Gastrocnemius medialis (tissue), 4 donors: ENCODE results near the gene A3GALT2.

ENCODE experiments used
- POLR2A ChIP-seq, 2 donors: fragments of 450-650 bp; IDR thresholded peaks; one replicate each; pipeline ENCODE4 v1.6.1; 2017; ENCODE audit warnings: antibody characterized with exemption in 2 of 2, mild to moderate bottlenecking in 2 of 2, moderate library complexity in 2 of 2
- TF ChIP-seq, protein P1 (sequence below), 5 experiments: fragments of 450-650 bp in 3 of 5; fragments of 200-600 bp in 2 of 5; sonication (generic) in 2 of 5; IDR thresholded peaks in 4 of 5; conservative IDR thresholded peaks in 1 of 5; 1 replicate in 4 of 5; 2 replicates in 1 of 5; pipeline ENCODE4 v1.5.1; 2016 to 2019; ENCODE audit warnings: antibody characterized with exemption in 5 of 5, mild to moderate bottlenecking in 3 of 5, moderate library complexity in 3 of 5

DNA sequence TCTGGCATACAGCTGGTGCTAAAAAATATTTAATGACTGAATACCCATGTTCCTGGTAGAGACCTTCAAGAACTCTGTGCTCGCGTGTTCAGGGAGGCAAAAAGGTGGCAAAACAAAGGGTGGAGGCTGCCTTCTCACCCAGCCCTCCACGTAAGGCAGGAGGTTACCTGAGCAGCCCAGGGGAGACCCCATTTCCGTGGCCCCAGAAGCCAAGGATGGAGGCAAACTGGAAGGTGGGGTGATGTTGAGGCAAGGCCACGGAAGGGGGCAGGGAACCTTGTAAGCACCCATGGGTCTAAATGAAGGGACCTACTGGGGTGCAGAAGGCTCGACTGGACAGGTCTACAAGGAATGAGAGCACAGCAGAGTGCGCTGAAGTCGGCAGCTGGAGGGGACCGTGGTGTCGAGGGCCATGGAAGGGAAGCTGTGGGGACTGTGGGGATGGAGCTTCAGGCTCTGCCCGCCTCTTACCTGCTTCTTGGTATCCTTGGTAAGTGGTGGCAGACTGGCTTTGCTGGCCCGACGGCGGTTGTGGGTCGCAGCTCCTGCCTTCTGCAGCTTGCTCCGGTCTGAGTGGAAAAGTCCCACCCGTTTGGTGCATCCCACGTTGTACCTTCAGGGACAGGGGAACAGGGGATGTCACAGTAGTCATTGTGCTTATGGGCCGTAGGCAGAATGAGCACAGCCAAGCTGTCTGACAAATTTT lies 8.9 kb upstream of the A3GALT2 start:
- TF ChIP-seq, protein P1, sequence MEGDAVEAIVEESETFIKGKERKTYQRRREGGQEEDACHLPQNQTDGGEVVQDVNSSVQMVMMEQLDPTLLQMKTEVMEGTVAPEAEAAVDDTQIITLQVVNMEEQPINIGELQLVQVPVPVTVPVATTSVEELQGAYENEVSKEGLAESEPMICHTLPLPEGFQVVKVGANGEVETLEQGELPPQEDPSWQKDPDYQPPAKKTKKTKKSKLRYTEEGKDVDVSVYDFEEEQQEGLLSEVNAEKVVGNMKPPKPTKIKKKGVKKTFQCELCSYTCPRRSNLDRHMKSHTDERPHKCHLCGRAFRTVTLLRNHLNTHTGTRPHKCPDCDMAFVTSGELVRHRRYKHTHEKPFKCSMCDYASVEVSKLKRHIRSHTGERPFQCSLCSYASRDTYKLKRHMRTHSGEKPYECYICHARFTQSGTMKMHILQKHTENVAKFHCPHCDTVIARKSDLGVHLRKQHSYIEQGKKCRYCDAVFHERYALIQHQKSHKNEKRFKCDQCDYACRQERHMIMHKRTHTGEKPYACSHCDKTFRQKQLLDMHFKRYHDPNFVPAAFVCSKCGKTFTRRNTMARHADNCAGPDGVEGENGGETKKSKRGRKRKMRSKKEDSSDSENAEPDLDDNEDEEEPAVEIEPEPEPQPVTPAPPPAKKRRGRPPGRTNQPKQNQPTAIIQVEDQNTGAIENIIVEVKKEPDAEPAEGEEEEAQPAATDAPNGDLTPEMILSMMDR (IDR thresholded peaks at IDR 0.05 in 4 of 5, conservative IDR thresholded peaks at IDR 0.05 in 1 of 5), result no peak
- no peak for TF ChIP-seq POLR2A (IDR thresholded peaks at IDR 0.05)
